ENCODE measurements around the gene CDH18. TPM values are rescaled to one million over a fixed set of nuclear protein-coding genes. Genes with fewer than 3 reads are reported as not detected.

The CDH18 gene
- total and polyA plus RNA-seq, 3 donors from 2014 or later, result 6.4 to 11.3 (median 10.7) TPM

DNA sequence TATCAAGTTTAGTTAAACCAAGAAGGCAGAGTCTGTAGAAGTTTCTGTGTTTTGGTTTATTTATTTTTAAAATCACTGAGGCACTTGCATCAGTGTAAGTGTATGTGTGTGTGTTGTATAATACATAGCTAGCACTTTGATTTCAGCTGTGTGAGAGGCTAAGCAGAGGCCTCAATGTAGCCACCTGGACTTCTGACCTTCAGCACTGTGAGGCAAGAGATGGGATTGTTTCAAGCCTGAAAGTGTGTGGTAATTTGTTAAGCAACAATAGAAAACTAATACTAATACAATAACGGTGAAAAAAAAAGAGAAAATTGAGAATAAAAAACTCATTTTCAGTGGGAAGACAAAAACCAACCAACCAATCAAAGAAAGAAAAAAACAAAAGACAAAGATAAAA is 327.3 kb downstream of the CDH18 start:
- TF ChIP-seq POLR2A (IDR thresholded peaks at IDR 0.05), result no peak
- TF ChIP-seq, protein P1, sequence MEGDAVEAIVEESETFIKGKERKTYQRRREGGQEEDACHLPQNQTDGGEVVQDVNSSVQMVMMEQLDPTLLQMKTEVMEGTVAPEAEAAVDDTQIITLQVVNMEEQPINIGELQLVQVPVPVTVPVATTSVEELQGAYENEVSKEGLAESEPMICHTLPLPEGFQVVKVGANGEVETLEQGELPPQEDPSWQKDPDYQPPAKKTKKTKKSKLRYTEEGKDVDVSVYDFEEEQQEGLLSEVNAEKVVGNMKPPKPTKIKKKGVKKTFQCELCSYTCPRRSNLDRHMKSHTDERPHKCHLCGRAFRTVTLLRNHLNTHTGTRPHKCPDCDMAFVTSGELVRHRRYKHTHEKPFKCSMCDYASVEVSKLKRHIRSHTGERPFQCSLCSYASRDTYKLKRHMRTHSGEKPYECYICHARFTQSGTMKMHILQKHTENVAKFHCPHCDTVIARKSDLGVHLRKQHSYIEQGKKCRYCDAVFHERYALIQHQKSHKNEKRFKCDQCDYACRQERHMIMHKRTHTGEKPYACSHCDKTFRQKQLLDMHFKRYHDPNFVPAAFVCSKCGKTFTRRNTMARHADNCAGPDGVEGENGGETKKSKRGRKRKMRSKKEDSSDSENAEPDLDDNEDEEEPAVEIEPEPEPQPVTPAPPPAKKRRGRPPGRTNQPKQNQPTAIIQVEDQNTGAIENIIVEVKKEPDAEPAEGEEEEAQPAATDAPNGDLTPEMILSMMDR (IDR thresholded peaks at IDR 0.05), result no peak
- no peak for DNase-seq

DNA sequence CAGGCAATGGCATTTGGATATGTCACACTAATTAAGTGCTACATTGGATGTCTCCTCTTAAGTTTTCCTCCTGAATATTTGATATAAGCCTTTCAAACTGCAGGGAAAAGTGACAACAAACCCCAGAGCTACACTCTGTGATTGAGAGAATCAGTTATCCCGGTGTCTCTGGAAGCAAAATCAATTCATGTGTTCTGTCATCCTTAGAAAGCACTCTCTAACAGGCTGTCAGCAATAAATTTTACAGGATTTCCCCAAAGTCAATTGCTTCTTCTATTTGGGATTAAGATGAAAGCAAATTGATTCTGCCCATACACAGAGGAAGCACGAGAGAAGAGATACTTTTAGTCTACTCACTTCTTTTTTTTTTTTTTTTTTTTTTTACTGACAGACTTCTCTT is 332.4 kb downstream of the CDH18 start:
- no peaks in the 10 kb centered on the region for H3K36me3 ChIP-seq (ENCODE audit: low read depth, missing control alignments)
- DNase-seq, result no peak
- H3K27ac ChIP-seq, result no peak overlapping the region
- no peak overlapping the region for H3K4me3 ChIP-seq
- no peaks in the 10 kb centered on the region for H3K9me3 ChIP-seq
- TF ChIP-seq, protein P1 (IDR thresholded peaks at IDR 0.05), result no peak
- no peak for TF ChIP-seq POLR2A (IDR thresholded peaks at IDR 0.05)
- intact Hi-C loops (cut with DNase I; ENCODE audit: low total_unique reads), result no loop called here
- 72 to 80% methylated on average over 2 of the region's 2 CpGs for WGBS, 2 donors
- no peaks in the 10 kb centered on the region for H3K27me3 ChIP-seq
- H3K4me1 ChIP-seq, result no peaks in the 10 kb centered on the region

More for the DNA sequence above, 327.3 kb downstream of the CDH18 start:
- Histone ChIP-seq H3K36me3 (ENCODE audit: low read depth, missing control alignments) (no peaks in the 10 kb centered on the region), H3K4me1 (no peaks in the 10 kb centered on the region), H3K27me3 (no peaks in the 10 kb centered on the region), H3K9me3 (no peaks in the 10 kb centered on the region), H3K4me3 (no peak overlapping the region), H3K27ac (no peak overlapping the region)
- WGBS, 2 donors, result 72 to 88% methylated on average over 1 of the region's 1 CpG
- intact Hi-C loops (cut with DNase I; ENCODE audit: low total_unique reads), result no loop called here

DNA sequence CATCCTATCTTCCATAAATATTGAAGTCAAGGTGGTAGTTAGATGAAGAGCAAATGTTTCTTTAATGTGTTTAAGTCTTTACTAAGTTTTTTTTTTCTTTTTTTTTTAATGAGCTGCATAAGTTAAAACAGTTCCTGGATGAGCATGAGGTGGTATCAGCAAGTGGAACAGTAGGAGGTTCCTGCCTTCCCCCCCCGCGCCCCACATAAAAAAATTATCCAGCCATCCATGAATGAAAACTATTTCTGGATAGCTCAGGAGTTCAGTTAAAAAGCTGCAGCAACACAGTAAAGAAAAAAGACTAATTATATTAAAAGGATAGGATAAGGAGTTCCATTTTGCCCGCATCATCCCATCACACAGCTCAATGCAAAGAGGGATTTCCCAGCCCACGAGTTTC is 349.5 kb downstream of the CDH18 start:
- no peak for DNase-seq

DNA sequence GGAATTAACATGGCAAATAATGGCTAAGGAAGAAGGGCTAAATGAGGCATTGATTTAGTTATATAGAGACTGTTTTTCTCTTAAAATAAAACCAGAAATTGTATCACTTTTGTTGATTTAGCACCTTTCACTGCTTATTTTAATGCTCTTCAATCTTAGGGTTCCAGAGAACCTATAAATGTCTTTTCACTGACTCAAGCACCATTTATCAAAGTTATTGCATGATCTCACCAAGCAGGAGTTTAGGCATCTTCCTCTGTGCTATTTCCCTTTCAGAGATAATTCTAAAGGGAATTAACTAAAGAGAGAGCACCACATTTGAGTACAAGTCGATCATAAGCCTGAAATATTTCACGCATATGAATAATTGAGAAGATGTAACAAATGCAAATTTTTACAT is 357.1 kb downstream of the CDH18 start:
- TF ChIP-seq, protein P1 (IDR thresholded peaks at IDR 0.05), result no peak
- TF ChIP-seq POLR2A (IDR thresholded peaks at IDR 0.05), result no peak
- DNase-seq, result no peak
- Histone ChIP-seq H3K9me3 (no peaks in the 10 kb centered on the region), H3K4me3 (no peak overlapping the region), H3K27me3 (no peaks in the 10 kb centered on the region), H3K4me1 (no peaks in the 10 kb centered on the region), H3K36me3 (ENCODE audit: low read depth, missing control alignments) (no peaks in the 10 kb centered on the region), H3K27ac (no peak overlapping the region)
- 84 to 90% methylated on average over 2 of the region's 2 CpGs for WGBS, 2 donors
- intact Hi-C loops (cut with DNase I; ENCODE audit: low total_unique reads), result no loop called here

More for the DNA sequence above, 349.5 kb downstream of the CDH18 start:
- Histone ChIP-seq H3K27ac (no peak overlapping the region), H3K9me3 (no peaks in the 10 kb centered on the region), H3K27me3 (no peaks in the 10 kb centered on the region), H3K4me1 (no peaks in the 10 kb centered on the region), H3K4me3 (no peak overlapping the region), H3K36me3 (ENCODE audit: low read depth, missing control alignments) (no peaks in the 10 kb centered on the region)
- TF ChIP-seq, protein P1 (IDR thresholded peaks at IDR 0.05), result no peak
- TF ChIP-seq POLR2A (IDR thresholded peaks at IDR 0.05), result no peak
- intact Hi-C loops (cut with DNase I; ENCODE audit: low total_unique reads), result no loop called here
- 51 to 59% methylated on average over 4 of the region's 4 CpGs for WGBS, 2 donors

DNA sequence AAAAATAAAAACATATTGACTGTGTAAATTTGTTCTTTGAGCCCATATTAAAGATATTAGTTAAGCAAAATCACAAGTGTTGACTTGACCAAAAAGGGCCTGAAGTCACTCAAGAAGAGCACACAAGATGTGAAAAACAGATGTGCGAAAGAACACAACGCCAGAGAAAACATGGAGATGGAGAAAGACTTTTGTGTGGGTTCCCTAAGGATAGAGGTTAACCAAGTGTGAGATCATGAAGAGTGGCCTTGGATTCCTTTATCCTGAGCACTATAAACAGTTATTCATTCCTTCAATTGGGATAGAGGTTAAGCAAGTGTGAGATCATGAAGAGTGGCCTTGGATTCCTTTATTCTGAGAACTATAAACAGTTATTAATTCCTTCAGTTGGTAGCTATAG is 361.8 kb downstream of the CDH18 start:
- H3K27me3 ChIP-seq, result no peaks in the 10 kb centered on the region
- WGBS, 2 donors, result 59 to 75% methylated on average over 2 of the region's 2 CpGs
- no peak overlapping the region for H3K27ac ChIP-seq
- intact Hi-C loops (cut with DNase I; ENCODE audit: low total_unique reads), result no loop called here
- H3K4me1 ChIP-seq, result no peaks in the 10 kb centered on the region
- no peak overlapping the region for H3K4me3 ChIP-seq
- TF ChIP-seq, protein P1 (IDR thresholded peaks at IDR 0.05), result no peak
- no peak for TF ChIP-seq POLR2A (IDR thresholded peaks at IDR 0.05)
- H3K36me3 ChIP-seq (ENCODE audit: low read depth, missing control alignments), result no peaks in the 10 kb centered on the region
- no peaks in the 10 kb centered on the region for H3K9me3 ChIP-seq
- DNase-seq, result no peak
